Lower leg skin (tissue), 3 donors: ENCODE results near the gene AGBL5.

ENCODE experiments used
- CTCF ChIP-seq, 3 donors: fragments of 450-650 bp; IDR thresholded peaks; one replicate each; pipeline ENCODE4 v1.5.1; 2016; ENCODE audit warnings: antibody characterized with exemption in 3 of 3, mild to moderate bottlenecking in 3 of 3, moderate library complexity in 2 of 3
- POLR2A ChIP-seq, 2 donors: fragments of 450-650 bp; IDR thresholded peaks; one replicate each; pipeline ENCODE4 v1.6.1; 2016 to 2017; ENCODE audit warnings: antibody characterized with exemption in 2 of 2, mild to moderate bottlenecking in 1 of 2, moderate library complexity in 1 of 2

GRCh38 chr2:27038631-27039339 is 12.7 kb upstream of the AGBL5 start:
- TF ChIP-seq CTCF (IDR thresholded peaks at IDR 0.05) (no peak), POLR2A (IDR thresholded peaks at IDR 0.05) (no peak)
